ENCODE results near the gene GDA. TPM values are rescaled to one million over a fixed set of nuclear protein-coding genes. Genes with fewer than 3 reads are reported as not detected.

GDA gene
- total and polyA plus RNA-seq, 2 of the 8 experiments (the other 6 are each of a cell fraction or from before 2014, with no cell fraction given): 0.35 to 3.0 TPM

DNA sequence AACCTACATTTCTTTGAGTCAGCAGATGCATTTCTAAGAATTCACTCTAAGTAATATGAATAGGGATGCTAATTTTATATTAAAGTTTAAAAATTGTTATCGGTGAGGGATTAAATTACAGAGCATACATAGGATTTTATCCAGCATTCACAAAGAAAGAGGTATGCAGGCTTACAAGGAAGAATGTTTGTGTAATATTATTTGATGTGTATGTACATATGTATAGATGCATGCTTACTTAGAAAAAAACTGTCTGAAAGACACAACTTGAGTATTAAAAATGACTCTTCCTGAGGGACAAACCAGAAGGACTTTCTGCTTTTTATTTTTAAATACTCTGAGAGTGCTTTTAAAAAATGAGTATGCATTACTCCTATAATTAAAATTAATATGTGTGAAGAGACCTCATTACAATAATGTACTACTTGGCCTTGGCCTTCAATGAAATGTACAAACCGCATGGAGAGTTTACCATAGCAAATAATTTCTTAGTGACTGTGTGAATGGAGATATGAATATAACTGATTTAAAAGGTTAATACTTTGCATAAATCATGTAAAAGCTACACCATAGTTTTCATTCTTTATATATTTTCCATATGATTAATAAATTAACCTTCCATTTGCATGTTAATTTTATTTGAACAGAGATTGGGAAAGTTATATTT lies 77.0 kb downstream of the GDA start:
- ChIA-PET CTCF (ENCODE audit: partially characterized antibody) (no interaction called here), POLR2A (ENCODE audit: partially characterized antibody) (no interaction called here)
- Histone ChIP-seq H3K79me2 (ENCODE audit: control insufficient read depth in 1 of 2, insufficient read depth in 2 of 2, low read length in 2 of 2) (no peaks in the 10 kb centered on the region), H3K79me1 (ENCODE audit: low read depth, low read length) (no peaks in the 10 kb centered on the region), H4K5ac (ENCODE audit: insufficient read length, low read depth, low read length) (no peak overlapping the region), H3K56ac (replicated peaks; ENCODE audit: insufficient read length, low read depth, low read length) (no peak overlapping the region), H3K18ac (ENCODE audit: extremely low read depth, low read length) (no peak overlapping the region), H3K14ac (ENCODE audit: insufficient read length) (no peak overlapping the region), H2BK15ac (ENCODE audit: low read length) (no peak overlapping the region), H4K8ac (ENCODE audit: extremely low read depth, insufficient read depth, low read length) (no peak overlapping the region), H3K9ac (replicated peaks in 1 of 4; ENCODE audit: extremely low read depth in 1 of 4, low read depth in 3 of 4, low read length in 3 of 4) (no peak overlapping the region), H3K9me3 (ENCODE audit: insufficient read depth in 2 of 2, low read depth in 1 of 2, low read length in 1 of 2) (no peaks in the 10 kb centered on the region), H2BK12ac (ENCODE audit: low read depth, low read length) (no peak overlapping the region), H3K27me3 (replicated peaks in 1 of 4; ENCODE audit: control insufficient read depth in 3 of 4, extremely low read depth in 1 of 4, insufficient read depth in 3 of 4, low read length in 3 of 4) (no peaks in the 10 kb centered on the region), H2BK5ac (ENCODE audit: low read depth, low read length) (no peak overlapping the region), H3K4me1 (replicated peaks in 1 of 4; ENCODE audit: control insufficient read depth in 3 of 4, insufficient read depth in 4 of 4, low read length in 3 of 4) (no peaks in the 10 kb centered on the region), H3K36me3 (ENCODE audit: control insufficient read depth in 2 of 4, insufficient read depth in 4 of 4, low read length in 3 of 4) (no peaks in the 10 kb centered on the region), H2AK5ac (ENCODE audit: low read depth, low read length) (no peak overlapping the region), H4K20me1 (replicated peaks in 1 of 2; ENCODE audit: control insufficient read depth in 1 of 2, insufficient read depth in 2 of 2, low read length in 2 of 2) (no peaks in the 10 kb centered on the region), H2BK20ac (ENCODE audit: low read length) (no peak overlapping the region), H3K4me3 (ENCODE audit: extremely low read depth in 1 of 4, insufficient read depth in 2 of 4, low read depth in 3 of 4, low read length in 4 of 4) (no peak overlapping the region), H3K23ac (ENCODE audit: insufficient read length) (no peak overlapping the region), H3K4ac (replicated peaks; ENCODE audit: insufficient read length, low read depth, low read length) (no peak overlapping the region), H4K91ac (replicated peaks; ENCODE audit: insufficient read length, low read length) (no peak overlapping the region), H3K4me2 (ENCODE audit: insufficient read depth in 1 of 2, low read depth in 2 of 2, low read length in 2 of 2) (no peak overlapping the region), H2BK120ac (replicated peaks; ENCODE audit: low read depth, low read length) (no peak overlapping the region), H3K23me2 (ENCODE audit: low read depth, low read length) (no peaks in the 10 kb centered on the region; the same call in 1 of the 2 replicates), H3K27ac (ENCODE audit: low read depth, low read length) (no peak overlapping the region), H2AFZ (ENCODE audit: low read length) (no peak overlapping the region)
- WGBS, 2 experiments (ENCODE audit: extremely low coverage in 1 of 2, insufficient coverage in 1 of 2, insufficient read length in 1 of 2, insufficient replicate concordance in 2 of 2, low coverage in 1 of 2, low lambda C conversion rate in 2 of 2, missing lambda C conversion rate in 1 of 2): 91% methylated on average over 2 of the region's 2 CpGs; no CpG with 5 or more reads in 1 of the 2 experiments
- DNase-seq (ENCODE audit: low read depth in 1 of 2, low spot score in 2 of 2) (no peak), FAIRE-seq (no peak)
- TF ChIP-seq, protein P1, sequence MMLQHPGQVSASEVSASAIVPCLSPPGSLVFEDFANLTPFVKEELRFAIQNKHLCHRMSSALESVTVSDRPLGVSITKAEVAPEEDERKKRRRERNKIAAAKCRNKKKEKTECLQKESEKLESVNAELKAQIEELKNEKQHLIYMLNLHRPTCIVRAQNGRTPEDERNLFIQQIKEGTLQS (IDR thresholded peaks at IDR 0.05; ENCODE audit: insufficient read depth, low read depth, low read length): no peak
- TF ChIP-seq SRF (IDR thresholded peaks at IDR 0.05; ENCODE audit: low read depth, low read length) (no peak), CHD1 (IDR thresholded peaks at IDR 0.05; ENCODE audit: low read depth, low read length) (no peak), CTBP2 (IDR thresholded peaks at IDR 0.05; ENCODE audit: borderline replicate concordance, insufficient read depth, insufficient read length, low read length) (no peak), SP4 (IDR thresholded peaks at IDR 0.05; ENCODE audit: low read length) (no peak), CBX8 (IDR thresholded peaks at IDR 0.05; ENCODE audit: borderline replicate concordance, low read depth, low read length) (no peak), MAFK (IDR thresholded peaks at IDR 0.05; ENCODE audit: low read depth, low read length) (no peak), BACH1 (IDR thresholded peaks at IDR 0.05; ENCODE audit: low read length) (no peak), KDM1A (IDR thresholded peaks at IDR 0.05; ENCODE audit: borderline replicate concordance, low read length) (no peak), NANOG (IDR thresholded peaks at IDR 0.05; ENCODE audit: insufficient read depth, low read depth, low read length, poor library complexity, severe bottlenecking) (no peak), TEAD4 (IDR thresholded peaks at IDR 0.05; ENCODE audit: low read depth, low read length) (no peak), HDAC2 (IDR thresholded peaks at IDR 0.05; ENCODE audit: borderline replicate concordance in 1 of 2, low read depth in 2 of 2, low read length in 2 of 2) (no peak)
